WTC11 (cell line): ENCODE data around the gene ERC1. TPM values are rescaled to one million over a fixed set of nuclear protein-coding genes. Genes with fewer than 3 reads are reported as not detected.

Source experiments
- ATAC-seq: fragments of 200-7000 bp; cut with Tn5 transposase; 2 replicates; pipeline ENCODE4 v1.10.0; 2021; ENCODE audit warnings: mild to moderate bottlenecking, moderate library complexity
- CTCF ChIA-PET: fragments of 300-600 bp; sonication (Branson Sonifier 250); formaldehyde crosslinking; loops from one replicate; lab custom pipeline; 2021; ENCODE audit warnings: antibody characterized with exemption; lab: Charles Lee
- POLR2A ChIA-PET: fragments of 350-600 bp; sonication (Branson Sonifier 250); formaldehyde crosslinking; loops from one replicate; lab custom pipeline; 2021; ENCODE audit warnings: antibody characterized with exemption; lab: Charles Lee
- DNase-seq: peaks from one replicate; pipeline ENCODE4 v3.0.0; 2021; ENCODE audit warnings: low spot score
- H3K27ac Mint-ChIP-seq: 2 replicates; pipeline ENCODE4 v1.8.0; 2021; ENCODE audit warnings: mixed read lengths
- H3K27me3 Mint-ChIP-seq: 2 replicates; pipeline ENCODE4 v1.8.0; 2021; ENCODE audit warnings: low read depth, mild to moderate bottlenecking, moderate library complexity, mixed read lengths
- H3K36me3 Mint-ChIP-seq: 2 replicates; pipeline ENCODE4 v1.8.0; 2021; ENCODE audit warnings: mixed read lengths
- H3K4me1 Mint-ChIP-seq: 2 replicates; pipeline ENCODE4 v1.8.0; 2022; ENCODE audit warnings: mixed read lengths
- H3K4me3 Mint-ChIP-seq: 2 replicates; pipeline ENCODE4 v1.8.0; 2021; ENCODE audit warnings: mild to moderate bottlenecking, moderate library complexity, mixed read lengths
- H3K9me3 Mint-ChIP-seq: 2 replicates; pipeline ENCODE4 v1.8.0; 2021; ENCODE audit warnings: mixed read lengths
- ATF1 ChIP-seq: sonication (generic); formaldehyde crosslinking; IDR thresholded peaks from 2 replicates; pipeline ENCODE4 v1.8.1; 2023; ENCODE audit warnings: mild to moderate bottlenecking, moderate library complexity, missing genetic modification reagents
- CBFB ChIP-seq: sonication (generic); formaldehyde crosslinking; IDR thresholded peaks from 2 replicates; pipeline ENCODE4 v1.8.1; 2022; ENCODE audit warnings: mild to moderate bottlenecking, low read depth, missing genetic modification reagents
- CREB1 ChIP-seq: sonication (generic); formaldehyde crosslinking; IDR thresholded peaks from 2 replicates; pipeline ENCODE4 v1.8.0; 2023; ENCODE audit warnings: mild to moderate bottlenecking, missing genetic modification reagents
- CREM ChIP-seq: sonication (generic); formaldehyde crosslinking; IDR thresholded peaks from 2 replicates; pipeline ENCODE4 v1.8.1; 2022; ENCODE audit warnings: mild to moderate bottlenecking, missing genetic modification reagents, moderate library complexity
- ETV6 ChIP-seq: sonication (generic); formaldehyde crosslinking; IDR thresholded peaks from 2 replicates; pipeline ENCODE4 v1.8.1; 2022; ENCODE audit warnings: mild to moderate bottlenecking, missing genetic modification reagents
- NFE2L1 ChIP-seq: sonication (generic); formaldehyde crosslinking; IDR thresholded peaks from 2 replicates; pipeline ENCODE4 v1.8.1; 2023; ENCODE audit warnings: missing genetic modification reagents
- NR3C1 ChIP-seq: sonication (generic); formaldehyde crosslinking; conservative IDR thresholded peaks from 2 replicates; pipeline ENCODE4 v1.8.1; 2023; ENCODE audit warnings: low read depth, mild to moderate bottlenecking, missing genetic modification reagents
- PRRX2 ChIP-seq: fragments of 250-450 bp; sonication (Bioruptor Pico); IDR thresholded peaks from 2 replicates; pipeline ENCODE4 v1.8.0; 2021; ENCODE audit warnings: mild to moderate bottlenecking
- TCF7 ChIP-seq: sonication (generic); formaldehyde crosslinking; IDR thresholded peaks from 2 replicates; pipeline ENCODE4 v1.8.0; 2022; ENCODE audit warnings: mild to moderate bottlenecking, low read depth, missing genetic modification reagents, moderate library complexity
- total RNA-seq: library from RNA; stranded (reverse); gene quantifications from 3 replicates; pipeline ENCODE4 v1.2.3, GENCODE V29; 2021
- TF ChIP-seq, protein P1 (sequence below): fragments of 250-450 bp; sonication (Bioruptor Pico); IDR thresholded peaks from 2 replicates; pipeline ENCODE4 v1.9.0; 2021; ENCODE audit warnings: moderate library complexity, mild to moderate bottlenecking, inconsistent platforms, borderline replicate concordance
- TF ChIP-seq, protein P2 (sequence below): sonication (generic); formaldehyde crosslinking; IDR thresholded peaks from 2 replicates; pipeline ENCODE4 v1.8.1; 2023; ENCODE audit warnings: mild to moderate bottlenecking, missing genetic modification reagents
- TF ChIP-seq, protein P3 (sequence below): fragments of 250-450 bp; sonication (Bioruptor Pico); IDR thresholded peaks from 2 replicates; pipeline ENCODE4 v2.1.2; 2022; ENCODE audit warnings: mild to moderate bottlenecking, moderate library complexity
- TF ChIP-seq, protein P4 (sequence below): sonication (generic); formaldehyde crosslinking; IDR thresholded peaks from 2 replicates; pipeline ENCODE4 v1.8.0; 2022; ENCODE audit warnings: mild to moderate bottlenecking, missing genetic modification reagents
- TF ChIP-seq, protein P5 (sequence below): sonication (generic); formaldehyde crosslinking; IDR thresholded peaks from 2 replicates; pipeline ENCODE4 v1.8.1; 2022; ENCODE audit warnings: mild to moderate bottlenecking, moderate library complexity, missing genetic modification reagents
- TF ChIP-seq, protein P6 (sequence below): sonication (generic); formaldehyde crosslinking; IDR thresholded peaks from 2 replicates; pipeline ENCODE4 v1.8.0; 2022; ENCODE audit warnings: missing genetic modification reagents
- TF ChIP-seq, protein P7 (sequence below): sonication (generic); formaldehyde crosslinking; IDR thresholded peaks from 2 replicates; pipeline ENCODE4 v1.8.0; 2022; ENCODE audit warnings: mild to moderate bottlenecking, missing genetic modification reagents
- TF ChIP-seq, protein P8 (sequence below): sonication (generic); formaldehyde crosslinking; IDR thresholded peaks from 2 replicates; pipeline ENCODE4 v1.8.1; 2022; ENCODE audit warnings: missing genetic modification reagents, borderline replicate concordance
- TF ChIP-seq, protein P9 (sequence below): sonication (generic); formaldehyde crosslinking; IDR thresholded peaks from 2 replicates; pipeline ENCODE4 v1.8.0; 2023; ENCODE audit warnings: missing genetic modification reagents
- TF ChIP-seq, protein P10 (sequence below): fragments of 250-450 bp; sonication (Bioruptor Pico); IDR thresholded peaks from 2 replicates; pipeline ENCODE4 v1.9.0; 2021; ENCODE audit warnings: mild to moderate bottlenecking

Gene ERC1
- total RNA-seq, 1 experiment from 2014 or later: 47.5 TPM

DNA sequence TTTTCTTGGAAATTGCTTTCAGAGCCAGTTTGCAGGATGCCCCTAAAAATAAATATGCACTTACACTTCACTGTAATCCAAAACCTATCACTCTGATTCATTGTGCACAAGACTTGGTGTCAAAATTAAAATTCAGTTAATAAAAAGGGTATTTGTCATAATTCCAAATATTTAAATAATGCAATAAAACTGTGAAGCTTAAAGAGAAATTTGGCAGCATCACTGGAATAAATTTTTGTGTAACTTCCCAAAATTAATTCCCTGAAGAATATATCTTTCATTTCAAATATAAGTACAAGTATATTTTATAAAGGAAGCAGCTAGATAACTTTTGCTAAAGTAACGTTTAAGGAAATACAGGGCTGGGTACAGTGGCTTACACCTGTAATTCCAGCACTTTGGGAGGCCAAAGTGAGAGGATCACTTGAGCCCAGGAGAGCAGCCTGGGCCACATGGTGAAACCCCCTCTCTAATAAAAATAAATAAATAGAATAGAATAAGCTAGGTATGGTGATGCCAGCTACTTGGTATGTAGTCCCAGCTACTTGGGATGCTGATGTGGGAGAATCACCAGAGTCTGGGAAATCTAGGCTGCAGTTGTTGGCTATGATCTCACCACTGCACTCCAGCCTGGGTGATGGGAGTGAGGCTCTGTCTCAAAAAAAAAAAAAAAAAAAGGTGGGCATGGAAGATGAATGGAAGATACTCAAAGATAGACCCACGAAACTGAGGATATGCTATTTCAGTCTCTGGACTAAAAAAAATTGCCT lies 369.6 kb downstream of the ERC1 start:
- ChIA-PET CTCF (no interaction called here), POLR2A (no interaction called here)
- TF ChIP-seq, protein P1, sequence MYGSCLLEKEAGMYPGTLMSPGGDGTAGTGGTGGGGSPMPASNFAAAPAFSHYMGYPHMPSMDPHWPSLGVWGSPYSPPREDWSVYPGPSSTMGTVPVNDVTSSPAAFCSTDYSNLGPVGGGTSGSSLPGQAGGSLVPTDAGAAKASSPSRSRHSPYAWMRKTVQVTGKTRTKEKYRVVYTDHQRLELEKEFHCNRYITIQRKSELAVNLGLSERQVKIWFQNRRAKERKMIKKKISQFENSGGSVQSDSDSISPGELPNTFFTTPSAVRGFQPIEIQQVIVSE: no peak
- TF ChIP-seq ETV6 (CRISPR knock-in tag): no peak
- TF ChIP-seq, protein P2, sequence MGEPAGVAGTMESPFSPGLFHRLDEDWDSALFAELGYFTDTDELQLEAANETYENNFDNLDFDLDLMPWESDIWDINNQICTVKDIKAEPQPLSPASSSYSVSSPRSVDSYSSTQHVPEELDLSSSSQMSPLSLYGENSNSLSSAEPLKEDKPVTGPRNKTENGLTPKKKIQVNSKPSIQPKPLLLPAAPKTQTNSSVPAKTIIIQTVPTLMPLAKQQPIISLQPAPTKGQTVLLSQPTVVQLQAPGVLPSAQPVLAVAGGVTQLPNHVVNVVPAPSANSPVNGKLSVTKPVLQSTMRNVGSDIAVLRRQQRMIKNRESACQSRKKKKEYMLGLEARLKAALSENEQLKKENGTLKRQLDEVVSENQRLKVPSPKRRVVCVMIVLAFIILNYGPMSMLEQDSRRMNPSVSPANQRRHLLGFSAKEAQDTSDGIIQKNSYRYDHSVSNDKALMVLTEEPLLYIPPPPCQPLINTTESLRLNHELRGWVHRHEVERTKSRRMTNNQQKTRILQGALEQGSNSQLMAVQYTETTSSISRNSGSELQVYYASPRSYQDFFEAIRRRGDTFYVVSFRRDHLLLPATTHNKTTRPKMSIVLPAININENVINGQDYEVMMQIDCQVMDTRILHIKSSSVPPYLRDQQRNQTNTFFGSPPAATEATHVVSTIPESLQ (CRISPR knock-in tag): no peak
- TF ChIP-seq PRRX2 (CRISPR knock-in tag): no peak
- no peak for TF ChIP-seq CREM (CRISPR knock-in tag)
- no peak for TF ChIP-seq ATF1 (CRISPR knock-in tag)
- TF ChIP-seq CBFB (CRISPR knock-in tag): no peak
- Mint-ChIP-seq H3K27me3 (no peaks in the 10 kb centered on the region), H3K27ac (no peak overlapping the region), H3K4me3 (no peak overlapping the region), H3K36me3 (peaks cover 3% of the 10 kb centered on the region; the same call in 1 of the 2 replicates), H3K4me1 (peaks cover 3% of the 10 kb centered on the region), H3K9me3 (peaks cover 5% of the 10 kb centered on the region)
- no peak for DNase-seq
- ATAC-seq: no peak

DNA sequence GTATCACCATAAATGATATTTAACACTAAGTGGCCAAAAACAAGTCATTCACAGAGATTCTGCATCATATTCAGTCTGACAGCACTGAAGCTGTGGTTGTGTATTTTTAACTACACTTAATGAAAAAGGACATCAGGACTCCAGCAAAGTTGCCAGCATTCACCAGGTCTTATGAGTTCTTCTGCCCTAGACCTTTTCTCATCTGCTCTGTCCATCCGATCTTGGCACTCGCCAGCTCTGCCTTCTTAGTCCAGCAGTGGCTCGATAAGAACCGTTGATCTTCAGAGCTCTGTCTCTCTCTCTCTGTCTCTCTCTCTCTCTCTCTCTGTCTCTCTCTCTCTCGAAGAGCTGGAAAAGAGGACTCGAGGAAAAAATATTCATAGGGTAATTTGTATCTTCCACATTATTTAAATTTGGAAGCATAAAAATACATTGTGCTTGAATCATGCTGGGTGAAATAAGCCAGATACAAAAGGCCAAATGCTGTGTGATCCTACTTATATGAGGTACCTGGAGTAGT lies 371.2 kb downstream of the ERC1 start:
- Mint-ChIP-seq H3K4me3 (no peak overlapping the region), H3K4me1 (peaks cover 4% of the 10 kb centered on the region), H3K27ac (no peak overlapping the region), H3K27me3 (no peaks in the 10 kb centered on the region), H3K9me3 (peaks cover 7% of the 10 kb centered on the region), H3K36me3 (peaks cover 5% of the 10 kb centered on the region; the same call in 1 of the 2 replicates)
- ChIA-PET CTCF (no interaction called here), POLR2A (no interaction called here)
- ATAC-seq (no peak), DNase-seq (no peak)
- TF ChIP-seq, protein P3, sequence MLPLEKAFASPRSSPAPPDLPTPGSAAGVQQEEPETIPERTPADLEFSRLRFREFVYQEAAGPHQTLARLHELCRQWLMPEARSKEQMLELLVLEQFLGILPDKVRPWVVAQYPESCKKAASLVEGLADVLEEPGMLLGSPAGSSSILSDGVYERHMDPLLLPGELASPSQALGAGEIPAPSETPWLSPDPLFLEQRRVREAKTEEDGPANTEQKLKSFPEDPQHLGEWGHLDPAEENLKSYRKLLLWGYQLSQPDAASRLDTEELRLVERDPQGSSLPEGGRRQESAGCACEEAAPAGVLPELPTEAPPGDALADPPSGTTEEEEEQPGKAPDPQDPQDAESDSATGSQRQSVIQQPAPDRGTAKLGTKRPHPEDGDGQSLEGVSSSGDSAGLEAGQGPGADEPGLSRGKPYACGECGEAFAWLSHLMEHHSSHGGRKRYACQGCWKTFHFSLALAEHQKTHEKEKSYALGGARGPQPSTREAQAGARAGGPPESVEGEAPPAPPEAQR (CRISPR knock-in tag): no peak
- TF ChIP-seq, protein P4, sequence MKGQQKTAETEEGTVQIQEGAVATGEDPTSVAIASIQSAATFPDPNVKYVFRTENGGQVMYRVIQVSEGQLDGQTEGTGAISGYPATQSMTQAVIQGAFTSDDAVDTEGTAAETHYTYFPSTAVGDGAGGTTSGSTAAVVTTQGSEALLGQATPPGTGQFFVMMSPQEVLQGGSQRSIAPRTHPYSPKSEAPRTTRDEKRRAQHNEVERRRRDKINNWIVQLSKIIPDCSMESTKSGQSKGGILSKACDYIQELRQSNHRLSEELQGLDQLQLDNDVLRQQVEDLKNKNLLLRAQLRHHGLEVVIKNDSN (CRISPR knock-in tag): no peak
- TF ChIP-seq TCF7 (CRISPR knock-in tag): no peak
- TF ChIP-seq, protein P5, sequence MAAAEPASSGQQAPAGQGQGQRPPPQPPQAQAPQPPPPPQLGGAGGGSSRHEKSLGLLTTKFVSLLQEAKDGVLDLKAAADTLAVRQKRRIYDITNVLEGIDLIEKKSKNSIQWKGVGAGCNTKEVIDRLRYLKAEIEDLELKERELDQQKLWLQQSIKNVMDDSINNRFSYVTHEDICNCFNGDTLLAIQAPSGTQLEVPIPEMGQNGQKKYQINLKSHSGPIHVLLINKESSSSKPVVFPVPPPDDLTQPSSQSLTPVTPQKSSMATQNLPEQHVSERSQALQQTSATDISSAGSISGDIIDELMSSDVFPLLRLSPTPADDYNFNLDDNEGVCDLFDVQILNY: no peak
- TF ChIP-seq NR3C1 (CRISPR knock-in tag): no peak
- TF ChIP-seq NFE2L1 (CRISPR knock-in tag): no peak
- TF ChIP-seq, protein P6, sequence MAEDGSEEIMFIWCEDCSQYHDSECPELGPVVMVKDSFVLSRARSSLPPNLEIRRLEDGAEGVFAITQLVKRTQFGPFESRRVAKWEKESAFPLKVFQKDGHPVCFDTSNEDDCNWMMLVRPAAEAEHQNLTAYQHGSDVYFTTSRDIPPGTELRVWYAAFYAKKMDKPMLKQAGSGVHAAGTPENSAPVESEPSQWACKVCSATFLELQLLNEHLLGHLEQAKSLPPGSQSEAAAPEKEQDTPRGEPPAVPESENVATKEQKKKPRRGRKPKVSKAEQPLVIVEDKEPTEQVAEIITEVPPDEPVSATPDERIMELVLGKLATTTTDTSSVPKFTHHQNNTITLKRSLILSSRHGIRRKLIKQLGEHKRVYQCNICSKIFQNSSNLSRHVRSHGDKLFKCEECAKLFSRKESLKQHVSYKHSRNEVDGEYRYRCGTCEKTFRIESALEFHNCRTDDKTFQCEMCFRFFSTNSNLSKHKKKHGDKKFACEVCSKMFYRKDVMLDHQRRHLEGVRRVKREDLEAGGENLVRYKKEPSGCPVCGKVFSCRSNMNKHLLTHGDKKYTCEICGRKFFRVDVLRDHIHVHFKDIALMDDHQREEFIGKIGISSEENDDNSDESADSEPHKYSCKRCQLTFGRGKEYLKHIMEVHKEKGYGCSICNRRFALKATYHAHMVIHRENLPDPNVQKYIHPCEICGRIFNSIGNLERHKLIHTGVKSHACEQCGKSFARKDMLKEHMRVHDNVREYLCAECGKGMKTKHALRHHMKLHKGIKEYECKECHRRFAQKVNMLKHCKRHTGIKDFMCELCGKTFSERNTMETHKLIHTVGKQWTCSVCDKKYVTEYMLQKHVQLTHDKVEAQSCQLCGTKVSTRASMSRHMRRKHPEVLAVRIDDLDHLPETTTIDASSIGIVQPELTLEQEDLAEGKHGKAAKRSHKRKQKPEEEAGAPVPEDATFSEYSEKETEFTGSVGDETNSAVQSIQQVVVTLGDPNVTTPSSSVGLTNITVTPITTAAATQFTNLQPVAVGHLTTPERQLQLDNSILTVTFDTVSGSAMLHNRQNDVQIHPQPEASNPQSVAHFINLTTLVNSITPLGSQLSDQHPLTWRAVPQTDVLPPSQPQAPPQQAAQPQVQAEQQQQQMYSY: no peak
- TF ChIP-seq CREB1 (CRISPR knock-in tag): no peak
- no peak for TF ChIP-seq PRRX2 (CRISPR knock-in tag)
- TF ChIP-seq, protein P7, sequence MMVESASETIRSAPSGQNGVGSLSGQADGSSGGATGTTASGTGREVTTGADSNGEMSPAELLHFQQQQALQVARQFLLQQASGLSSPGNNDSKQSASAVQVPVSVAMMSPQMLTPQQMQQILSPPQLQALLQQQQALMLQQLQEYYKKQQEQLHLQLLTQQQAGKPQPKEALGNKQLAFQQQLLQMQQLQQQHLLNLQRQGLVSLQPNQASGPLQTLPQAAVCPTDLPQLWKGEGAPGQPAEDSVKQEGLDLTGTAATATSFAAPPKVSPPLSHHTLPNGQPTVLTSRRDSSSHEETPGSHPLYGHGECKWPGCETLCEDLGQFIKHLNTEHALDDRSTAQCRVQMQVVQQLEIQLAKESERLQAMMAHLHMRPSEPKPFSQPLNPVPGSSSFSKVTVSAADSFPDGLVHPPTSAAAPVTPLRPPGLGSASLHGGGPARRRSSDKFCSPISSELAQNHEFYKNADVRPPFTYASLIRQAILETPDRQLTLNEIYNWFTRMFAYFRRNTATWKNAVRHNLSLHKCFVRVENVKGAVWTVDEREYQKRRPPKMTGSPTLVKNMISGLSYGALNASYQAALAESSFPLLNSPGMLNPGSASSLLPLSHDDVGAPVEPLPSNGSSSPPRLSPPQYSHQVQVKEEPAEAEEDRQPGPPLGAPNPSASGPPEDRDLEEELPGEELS: no peak
- TF ChIP-seq, protein P8, sequence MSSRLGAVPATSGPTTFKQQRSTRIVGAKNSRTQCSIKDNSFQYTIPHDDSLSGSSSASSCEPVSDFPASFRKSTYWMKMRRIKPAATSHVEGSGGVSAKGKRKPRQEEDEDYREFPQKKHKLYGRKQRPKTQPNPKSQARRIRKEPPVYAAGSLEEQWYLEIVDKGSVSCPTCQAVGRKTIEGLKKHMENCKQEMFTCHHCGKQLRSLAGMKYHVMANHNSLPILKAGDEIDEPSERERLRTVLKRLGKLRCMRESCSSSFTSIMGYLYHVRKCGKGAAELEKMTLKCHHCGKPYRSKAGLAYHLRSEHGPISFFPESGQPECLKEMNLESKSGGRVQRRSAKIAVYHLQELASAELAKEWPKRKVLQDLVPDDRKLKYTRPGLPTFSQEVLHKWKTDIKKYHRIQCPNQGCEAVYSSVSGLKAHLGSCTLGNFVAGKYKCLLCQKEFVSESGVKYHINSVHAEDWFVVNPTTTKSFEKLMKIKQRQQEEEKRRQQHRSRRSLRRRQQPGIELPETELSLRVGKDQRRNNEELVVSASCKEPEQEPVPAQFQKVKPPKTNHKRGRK: no peak
- TF ChIP-seq, protein P9, sequence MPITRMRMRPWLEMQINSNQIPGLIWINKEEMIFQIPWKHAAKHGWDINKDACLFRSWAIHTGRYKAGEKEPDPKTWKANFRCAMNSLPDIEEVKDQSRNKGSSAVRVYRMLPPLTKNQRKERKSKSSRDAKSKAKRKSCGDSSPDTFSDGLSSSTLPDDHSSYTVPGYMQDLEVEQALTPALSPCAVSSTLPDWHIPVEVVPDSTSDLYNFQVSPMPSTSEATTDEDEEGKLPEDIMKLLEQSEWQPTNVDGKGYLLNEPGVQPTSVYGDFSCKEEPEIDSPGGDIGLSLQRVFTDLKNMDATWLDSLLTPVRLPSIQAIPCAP: no peak
- TF ChIP-seq, protein P10, sequence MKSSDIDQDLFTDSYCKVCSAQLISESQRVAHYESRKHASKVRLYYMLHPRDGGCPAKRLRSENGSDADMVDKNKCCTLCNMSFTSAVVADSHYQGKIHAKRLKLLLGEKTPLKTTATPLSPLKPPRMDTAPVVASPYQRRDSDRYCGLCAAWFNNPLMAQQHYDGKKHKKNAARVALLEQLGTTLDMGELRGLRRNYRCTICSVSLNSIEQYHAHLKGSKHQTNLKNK (CRISPR knock-in tag): no peak
